Fibroblast of the aortic adventitia (primary cell): ENCODE data around the gene ZMYND8. TPM values are rescaled to one million over a fixed set of nuclear protein-coding genes. Genes with fewer than 3 reads are reported as not detected.

Experiments
- DNase-seq: peaks from one replicate; pipeline ENCODE4 v3.0.0-alpha.2; 2010; ENCODE audit warnings: low read depth
- H3K4me3 ChIP-seq: 2 replicates; pipeline ENCODE4 v1.5.1; 2011; ENCODE audit warnings: low read depth, mild to moderate bottlenecking, control low read depth, low read length, moderate library complexity
- CTCF ChIP-seq: IDR thresholded peaks from 2 replicates; pipeline ENCODE4 v1.5.1; 2011; ENCODE audit warnings: mild to moderate bottlenecking, low read length, control low read depth, inconsistent platforms; ENCODE audit not compliant: insufficient read depth
- total RNA-seq: library from RNA; depleted of rRNA; stranded (reverse); fragments of >200 nt; gene quantifications from 2 replicates; pipeline ENCODE4 v1.2.3, GENCODE V29; 2012; ENCODE audit warnings: low replicate concordance

ZMYND8 gene
- total RNA-seq, 1 donor = 24.0 TPM

DNA sequence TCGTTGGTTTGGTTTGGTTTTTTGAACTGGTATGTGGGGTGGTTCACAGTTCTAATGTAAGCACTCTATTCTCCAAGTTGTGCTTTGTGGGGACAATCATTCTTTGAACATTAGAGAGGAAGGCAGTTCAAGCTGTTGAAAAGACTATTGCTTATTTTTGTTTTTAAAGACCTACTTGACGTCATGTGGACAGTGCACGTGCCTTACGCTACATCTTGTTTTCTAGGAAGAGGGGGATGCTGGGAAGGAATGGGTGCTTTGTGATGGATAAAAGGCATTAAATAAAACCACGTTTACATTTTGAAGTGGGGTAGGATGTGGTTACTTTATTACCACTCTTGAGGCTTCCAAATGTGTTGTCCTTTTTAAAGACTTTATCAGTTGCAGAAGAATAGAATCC is 168.0 kb downstream of the ZMYND8 start:
- H3K4me3 ChIP-seq = no peak overlapping the region
- DNase-seq = peak; percentile 10
- TF ChIP-seq CTCF = no peak

DNA sequence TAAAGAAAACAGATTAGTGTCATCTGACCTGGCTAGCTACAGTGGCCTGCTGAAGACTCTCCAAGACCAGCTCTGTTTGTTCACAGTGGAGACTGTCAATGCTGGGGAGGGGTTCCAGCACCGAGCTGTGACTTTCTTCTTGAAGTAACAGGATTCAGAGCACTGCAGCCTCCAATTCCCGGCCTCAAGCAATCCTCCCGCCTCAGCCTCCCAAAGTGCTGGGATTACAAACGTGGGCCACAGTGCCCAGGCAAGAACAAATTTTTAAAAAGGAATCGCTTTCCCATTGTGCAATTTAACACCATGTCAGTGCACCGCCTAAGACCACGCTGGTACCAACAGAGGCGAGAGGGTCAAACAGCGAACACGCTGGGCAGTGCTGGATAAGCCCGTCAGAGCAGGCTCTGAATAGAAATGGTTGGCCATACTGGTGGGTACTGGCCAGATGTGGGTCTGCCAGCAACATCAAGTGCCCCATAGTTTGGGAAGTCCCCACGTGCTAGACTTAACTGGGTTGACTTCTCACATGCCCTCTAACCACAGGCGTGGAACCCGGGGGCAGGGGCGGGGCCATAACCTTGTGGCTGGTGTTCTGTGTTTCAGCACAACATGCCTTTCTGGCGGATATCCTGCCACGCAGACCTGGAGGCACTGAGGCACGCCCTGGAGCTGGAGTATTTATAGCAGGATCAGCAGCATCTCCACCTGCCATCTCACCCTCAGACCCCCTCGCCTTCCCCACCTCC is 168.9 kb downstream of the ZMYND8 start:
- no peak overlapping the region for H3K4me3 ChIP-seq
- DNase-seq = no peak
- TF ChIP-seq CTCF = no peak

DNA sequence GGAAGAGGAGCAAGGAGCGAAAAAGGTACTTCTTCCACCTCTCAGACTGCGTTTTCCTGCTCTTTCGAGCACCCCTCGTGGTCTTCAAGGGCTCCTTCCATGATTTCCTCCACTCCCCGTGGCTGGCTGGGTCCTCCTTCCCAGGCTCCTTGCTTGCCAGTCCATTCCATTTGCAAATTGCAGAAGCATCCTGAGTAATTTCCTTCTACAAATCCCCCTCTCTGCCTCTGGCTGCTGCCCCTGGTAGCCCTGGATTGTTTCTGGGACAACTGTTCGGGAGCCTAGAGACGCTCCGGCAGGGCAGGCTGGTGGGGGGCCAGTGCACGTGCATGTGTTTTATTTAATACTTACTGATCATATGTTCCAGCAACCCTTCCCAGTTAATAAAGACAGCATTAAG is 173.1 kb downstream of the ZMYND8 start:
- TF ChIP-seq CTCF = no peak
- DNase-seq = no peak
- no peak overlapping the region for H3K4me3 ChIP-seq

GRCh38 chr20:47181056-47181862 is 175.2 kb downstream of the ZMYND8 start:
- no peak for TF ChIP-seq CTCF
- peak; percentile 66 for DNase-seq
- no peak overlapping the region for H3K4me3 ChIP-seq

GRCh38 chr20:47179267-47179666 is 177.2 kb downstream of the ZMYND8 start:
- H3K4me3 ChIP-seq = no peak overlapping the region
- DNase-seq = no peak
- TF ChIP-seq CTCF = no peak

DNA sequence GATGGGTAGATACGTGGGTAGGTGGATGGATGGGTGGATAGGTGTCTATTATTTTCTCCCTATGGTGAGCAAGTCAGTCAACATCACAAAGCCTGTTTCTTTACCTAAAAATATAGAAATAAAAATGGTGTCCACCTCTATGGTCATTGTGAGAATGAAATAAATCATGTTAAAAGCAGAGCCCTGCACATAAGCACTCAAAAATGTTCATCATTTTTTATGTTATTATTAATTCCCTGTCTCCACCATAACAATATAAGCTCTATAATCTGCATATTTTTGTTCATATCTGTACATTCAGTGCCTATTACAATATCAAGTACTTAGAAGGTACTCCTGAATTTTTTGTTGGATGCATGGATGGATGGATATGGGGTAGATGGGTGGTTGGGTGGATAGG is 177.6 kb downstream of the ZMYND8 start:
- TF ChIP-seq CTCF = no peak
- H3K4me3 ChIP-seq = no peak overlapping the region
- DNase-seq = no peak
